K562 (cell line): Measurements from ENCODE around the gene LHPP. TPM values are rescaled to one million over a fixed set of nuclear protein-coding genes. Genes with fewer than 3 reads are reported as not detected.

Experiments
- ETS2 ChIP-seq: IDR thresholded peaks from 2 replicates; pipeline ENCODE4 v1.6.1; 2016; ENCODE audit warnings: borderline replicate concordance, missing genetic modification characterization, mild to moderate bottlenecking, moderate library complexity, missing compliant biosample characterization; ENCODE audit not compliant: poor library complexity, severe bottlenecking
- FOXK2 ChIP-seq, 2 experiments: fragments of 450-650 bp; IDR thresholded peaks in 1 of 2; conservative IDR thresholded peaks in 1 of 2; 2 replicates each; pipeline ENCODE4 v1.6.1; 2016; ENCODE audit warnings: low read depth in 2 of 2, mild to moderate bottlenecking in 1 of 2
- KLF13 ChIP-seq: fragments of 450-650 bp; IDR thresholded peaks from 2 replicates; pipeline ENCODE4 v1.6.1; 2016; ENCODE audit warnings: missing genetic modification characterization, low read depth, mild to moderate bottlenecking, missing compliant biosample characterization, moderate library complexity, borderline replicate concordance
- MLX ChIP-seq, 2 experiments: fragments of 450-650 bp in 1 of 2; sonication (generic) in 1 of 2; formaldehyde crosslinking; conservative IDR thresholded peaks; 2 replicates each; pipeline versions ENCODE4 v1.4.0 to v1.8.1; 2020 to 2022; ENCODE audit warnings: mild to moderate bottlenecking in 1 of 2, missing genetic modification reagents in 1 of 2
- RREB1 ChIP-seq: fragments of 250-450 bp; sonication (Bioruptor Pico); IDR thresholded peaks from 2 replicates; pipeline ENCODE4 v1.4.0; 2020
- TRIM24 ChIP-seq, 2 experiments: fragments of 450-650 bp; IDR thresholded peaks; 2 replicates each; pipeline ENCODE4 v1.6.1; 2016
- ZBTB40 ChIP-seq, 2 experiments: fragments of 450-650 bp in 1 of 2; sonication (generic) in 1 of 2; formaldehyde crosslinking in 1 of 2; IDR thresholded peaks; 2 replicates each; pipeline versions ENCODE4 v1.7.1 to v1.9.0; 2016 to 2022; ENCODE audit warnings: inconsistent platforms in 1 of 2, mild to moderate bottlenecking in 1 of 2, missing genetic modification reagents in 1 of 2
- ZC3H4 ChIP-seq: sonication (generic); formaldehyde crosslinking; IDR thresholded peaks from 2 replicates; pipeline ENCODE4 v1.9.0; 2021; ENCODE audit warnings: missing genetic modification reagents, borderline replicate concordance
- ZNF668 ChIP-seq: fragments of 250-450 bp; sonication (Bioruptor Pico); IDR thresholded peaks from 2 replicates; pipeline ENCODE4 v1.8.0; 2022; ENCODE audit warnings: mild to moderate bottlenecking, inconsistent platforms
- ZNF707 ChIP-seq: fragments of 250-450 bp; sonication (Bioruptor Pico); conservative IDR thresholded peaks from 2 replicates; pipeline ENCODE4 v1.8.0; 2022; ENCODE audit warnings: inconsistent platforms, mild to moderate bottlenecking, moderate library complexity
- polyA plus RNA-seq, 8 experiments: library from polyadenylated mRNA; depleted of rRNA in 4 of 8; stranded (reverse) in 5 of 8; unstranded in 3 of 8; fragments of >200 nt; fragmentation: Nextera tagmentation in 2 of 8; fragmentation: Illumina TruSeq in 1 of 8; extraction: Ambion mirVana in 2 of 8; extraction: Trizol in 1 of 8; gene quantifications; 2 replicates each; pipeline versions ENCODE4 v1.2.1 to v1.2.3, GENCODE V29; 2011 to 2014; ENCODE audit warnings: inconsistent platforms in 1 of 8, missing spikeins in 1 of 8
- total RNA-seq, 7 experiments: library from RNA; depleted of rRNA in 6 of 7; stranded (reverse); fragments of >200 nt in 6 of 7; fragmentation: Illumina TruSeq in 2 of 7; extraction: Trizol in 2 of 7; gene quantifications; 2 replicates each; pipeline versions ENCODE4 v1.2.1 to v1.2.3, GENCODE V29; 2011 to 2021; ENCODE audit warnings: low replicate concordance in 1 of 7

LHPP gene
- total and polyA plus RNA-seq, 9 of the 15 experiments (the other 6 are each of a cell fraction or from before 2014, with no cell fraction given) = 0.34 to 7.4 (median 3.0) TPM

GRCh38 chr10:124646483-124647352, 185.1 kb downstream of the LHPP start (continued):
- no peak for TF ChIP-seq ZBTB40 (IDR thresholded peaks at IDR 0.05)
- TF ChIP-seq ZBTB40 (CRISPR knock-in tag; IDR thresholded peaks at IDR 0.05) = no peak
- no peak for TF ChIP-seq ETS2 (tag)
- TF ChIP-seq KLF13 = no peak
- no peak for TF ChIP-seq TRIM24 (IDR thresholded peaks at IDR 0.05)
- no peak for TF ChIP-seq ZC3H4 (CRISPR knock-in tag)
- TF ChIP-seq RREB1 (CRISPR knock-in tag) = no peak
- TF ChIP-seq MLX (CRISPR knock-in tag; conservative IDR thresholded peaks at IDR 0.05) = no peak
- TF ChIP-seq FOXK2 (conservative IDR thresholded peaks at IDR 0.05 in 1 of 2, IDR thresholded peaks at IDR 0.05 in 1 of 2; ENCODE audit: low read depth in 2 of 2) = no peak
- TF ChIP-seq ZNF707 (CRISPR knock-in tag) = no peak
- no peak for TF ChIP-seq ZNF668
